Endothelial cell of umbilical vein (primary cell): Measurements from ENCODE around the gene NPM1. TPM values are rescaled to one million over a fixed set of nuclear protein-coding genes. Genes with fewer than 3 reads are reported as not detected.

Source experiments
- BruUV-seq: library from RNA; stranded (reverse); fragments of 400-500 nt; replicated peaks from 2 replicates; lab custom pipeline; 2021; lab: Mats Ljungman, UMichigan
- CTCF ChIA-PET: fragments of 300-600, 350-600 bp; sonication (Branson Sonifier 250); formaldehyde crosslinking; loops from one replicate; lab custom pipeline; 2021; ENCODE audit warnings: antibody characterized with exemption, inconsistent platforms; lab: Charles Lee
- POLR2A ChIA-PET: fragments of 300-600, 350-600 bp; sonication (Branson Sonifier 250); formaldehyde crosslinking; loops from one replicate; lab custom pipeline; 2021; ENCODE audit warnings: antibody characterized with exemption, inconsistent platforms; lab: Charles Lee
- DNase-seq: peaks from one replicate; pipeline ENCODE4 v3.0.0-alpha.2; 2011; ENCODE audit warnings: low read depth, low spot score
- FAIRE-seq: peaks from 2 replicates; lab custom pipeline; 2011; peaks lifted over from hg19 to GRCh38; lab: Jason Lieb, UNC
- H2AFZ ChIP-seq: 2 replicates; pipeline ENCODE4 v1.6.0; 2012; ENCODE audit warnings: low read depth, low read length, control low read depth, inconsistent platforms
- H3K27ac ChIP-seq: 2 replicates; pipeline ENCODE4 v1.5.1; 2011; ENCODE audit warnings: low read depth, mild to moderate bottlenecking, control low read depth, low read length, moderate library complexity; ENCODE audit not compliant: insufficient read depth
- H3K27me3 ChIP-seq, 2 experiments: 2 replicates each; pipeline versions ENCODE4 v1.6.0 to v1.6.1; 2011; ENCODE audit warnings: low read length in 2 of 2, mixed read lengths in 1 of 2; ENCODE audit not compliant: control insufficient read depth in 2 of 2, insufficient read depth in 2 of 2
- H3K36me3 ChIP-seq, 2 experiments: 2 replicates in 1 of 2; 3 replicates in 1 of 2; pipeline ENCODE4 v1.5.1; 2011; ENCODE audit warnings: low read length in 2 of 2, mild to moderate bottlenecking in 1 of 2, moderate library complexity in 1 of 2; ENCODE audit not compliant: control insufficient read depth in 2 of 2, insufficient read depth in 2 of 2; ENCODE audit errors: extremely low read depth in 1 of 2
- H3K4me1 ChIP-seq: 3 replicates; pipeline ENCODE4 v1.5.1; 2011; ENCODE audit warnings: mild to moderate bottlenecking, low read length; ENCODE audit not compliant: control insufficient read depth, insufficient read depth; ENCODE audit errors: extremely low read depth
- H3K4me2 ChIP-seq: 2 replicates; pipeline ENCODE4 v1.6.1; 2011; ENCODE audit warnings: low read length, control low read depth, mixed read lengths; ENCODE audit not compliant: insufficient read depth
- H3K4me3 ChIP-seq, 3 experiments: fragments of 200-600 bp in 1 of 3; sonication (generic), shearing (Covaris generic) in 1 of 3; replicated peaks in 1 of 3; 2 replicates each; pipeline ENCODE4 v1.5.1; 2011 to 2016; ENCODE audit warnings: control low read depth in 3 of 3, low read length in 3 of 3, mild to moderate bottlenecking in 2 of 3, inconsistent platforms in 1 of 3, low read depth in 1 of 3, moderate library complexity in 1 of 3; ENCODE audit not compliant: insufficient read depth in 1 of 3
- H3K79me2 ChIP-seq: 2 replicates; pipeline ENCODE4 v1.6.0; 2012; ENCODE audit warnings: low read length, inconsistent platforms; ENCODE audit not compliant: control insufficient read depth, insufficient read depth
- H3K9ac ChIP-seq: replicated peaks from 2 replicates; pipeline ENCODE3; 2011; ENCODE audit warnings: low read length, control low read depth; ENCODE audit not compliant: insufficient read depth; ENCODE audit errors: extremely low read depth
- H3K9me1 ChIP-seq: replicated peaks from 3 replicates; pipeline ENCODE4 v1.6.0; 2011; ENCODE audit warnings: mild to moderate bottlenecking, low read length; ENCODE audit not compliant: control insufficient read depth, insufficient read depth; ENCODE audit errors: extremely low read depth
- H3K9me3 ChIP-seq: replicated peaks from 2 replicates; pipeline ENCODE4 v1.5.1; 2012; ENCODE audit warnings: low read length, inconsistent platforms; ENCODE audit not compliant: control insufficient read depth, insufficient read depth
- H4K20me1 ChIP-seq: replicated peaks from 2 replicates; pipeline ENCODE3; 2011; ENCODE audit warnings: mild to moderate bottlenecking, low read length; ENCODE audit not compliant: control insufficient read depth, insufficient read depth; ENCODE audit errors: extremely low read depth
- EZH2 ChIP-seq: IDR thresholded peaks from 2 replicates; pipeline ENCODE4 v1.6.1; 2012; ENCODE audit warnings: borderline replicate concordance, low read depth, mild to moderate bottlenecking, moderate library complexity, low read length, inconsistent platforms; ENCODE audit not compliant: severe bottlenecking
- FOS ChIP-seq: IDR thresholded peaks from 2 replicates; pipeline ENCODE4 v1.6.1; 2011; ENCODE audit warnings: mild to moderate bottlenecking, low read length, moderate library complexity, borderline replicate concordance; ENCODE audit not compliant: insufficient read depth
- GATA2 ChIP-seq: IDR thresholded peaks from 2 replicates; pipeline ENCODE4 v1.7.0; 2011; ENCODE audit warnings: low read depth, mild to moderate bottlenecking, moderate library complexity, mixed read lengths, low read length; ENCODE audit not compliant: insufficient read length, insufficient read depth
- JUN ChIP-seq: IDR thresholded peaks from 2 replicates; pipeline ENCODE4 v1.6.1; 2011; ENCODE audit warnings: borderline replicate concordance, low read depth; ENCODE audit not compliant: insufficient read length, insufficient read depth
- MYC ChIP-seq: IDR thresholded peaks from one replicate; pipeline ENCODE4 v1.6.1; 2011; ENCODE audit warnings: mild to moderate bottlenecking, low read depth, low read length
- POLR2A ChIP-seq: IDR thresholded peaks from 2 replicates; pipeline ENCODE4 v1.6.1; 2012; ENCODE audit warnings: low read depth, mild to moderate bottlenecking, control low read depth, low read length
- POLR2AphosphoS5 ChIP-seq: IDR thresholded peaks from 2 replicates; pipeline ENCODE4 v1.6.1; 2012; ENCODE audit warnings: low read depth, mild to moderate bottlenecking, control low read depth, low read length, moderate library complexity; ENCODE audit not compliant: insufficient read depth
- dilution Hi-C: fragments of 300-500 bp; cut with MboI; formaldehyde crosslinking; loops from one replicate; pipeline ENCODE4 v1.15.0; 2019; ENCODE audit warnings: low sequenced_read_pairs; ENCODE audit not compliant: extremely low pct_ligation_motif_present
- intact Hi-C: fragments of 100-400 bp; cut with micrococcal nuclease; formaldehyde crosslinking; loops from one replicate; pipeline ENCODE4 v1.10.0; 2022
- polyA plus RNA-seq, 4 experiments: library from polyadenylated mRNA; depleted of rRNA in 3 of 4; stranded (reverse) in 3 of 4; unstranded in 1 of 4; fragments of >200 nt; gene quantifications; 2 replicates each; pipeline versions ENCODE4 v1.2.1 to v1.2.3, GENCODE V29; 2011 to 2012; ENCODE audit warnings: missing spikeins in 1 of 4
- total RNA-seq: library from RNA; stranded (reverse); gene quantifications from 2 replicates; pipeline ENCODE4 v1.2.3, GENCODE V29; 2021
- TF ChIP-seq, protein P1 (sequence below): IDR thresholded peaks from 2 replicates; pipeline ENCODE4 v1.6.1; 2011; ENCODE audit not compliant: insufficient read depth, insufficient read length
- TF ChIP-seq, protein P2 (sequence below), 2 donors: IDR thresholded peaks; 1 replicate in 1 of 2; 2 replicates in 1 of 2; pipeline ENCODE4 v1.5.1; 2011; ENCODE audit warnings: low read length in 2 of 2, mild to moderate bottlenecking in 2 of 2, moderate library complexity in 2 of 2, control low read depth in 1 of 2, inconsistent platforms in 1 of 2, low read depth in 1 of 2; ENCODE audit not compliant: insufficient read depth in 1 of 2; ENCODE audit errors: extremely low read depth in 1 of 2

NPM1 gene
- total and polyA plus RNA-seq, 2 donors (not counting 3 experiments of a cell fraction or from before 2014, with no cell fraction given): 618 to 1,695 TPM

DNA sequence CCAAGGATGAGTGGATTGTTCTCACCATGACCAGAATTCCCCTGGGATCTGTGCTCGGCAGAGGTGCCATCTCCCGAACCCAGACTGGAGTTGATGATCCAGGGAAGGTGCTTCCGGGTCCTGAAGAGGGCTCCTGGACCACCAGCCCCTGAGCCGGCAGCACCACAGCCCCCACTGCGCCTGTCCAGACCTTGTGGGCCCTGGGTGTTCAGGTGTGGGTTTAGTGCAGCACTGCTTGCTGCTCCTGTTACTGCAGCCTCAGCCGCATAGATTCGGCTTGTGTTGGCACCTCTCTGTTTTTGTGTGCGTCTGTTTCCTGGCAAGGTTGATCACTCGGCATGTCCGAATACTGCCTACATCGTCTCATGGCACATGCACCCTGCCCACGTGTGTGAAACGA lies 16.3 kb upstream of the NPM1 start:
- intact Hi-C loops: no loop called here
- BruUV-seq: no TSS peak
- H3K9me1 ChIP-seq: no peaks in the 10 kb centered on the region
- CTCF ChIA-PET: no interaction called here
- dilution Hi-C loops: no loop called here
- H2AFZ ChIP-seq: no peak overlapping the region
- DNase-seq (no peak), FAIRE-seq (no peak)
- no peaks in the 10 kb centered on the region for H4K20me1 ChIP-seq
- H3K27me3 ChIP-seq: peaks cover 0 to under 1% of the 10 kb centered on the region in 2 experiments
- no peaks in the 10 kb centered on the region for H3K36me3 ChIP-seq
- TF ChIP-seq POLR2AphosphoS5 (no peak), JUN (no peak), GATA2 (no peak), EZH2 (no peak), POLR2A (no peak), MYC (no peak), FOS (no peak)
- TF ChIP-seq, protein P1, sequence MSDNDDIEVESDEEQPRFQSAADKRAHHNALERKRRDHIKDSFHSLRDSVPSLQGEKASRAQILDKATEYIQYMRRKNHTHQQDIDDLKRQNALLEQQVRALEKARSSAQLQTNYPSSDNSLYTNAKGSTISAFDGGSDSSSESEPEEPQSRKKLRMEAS: no peak
- TF ChIP-seq, protein P2, sequence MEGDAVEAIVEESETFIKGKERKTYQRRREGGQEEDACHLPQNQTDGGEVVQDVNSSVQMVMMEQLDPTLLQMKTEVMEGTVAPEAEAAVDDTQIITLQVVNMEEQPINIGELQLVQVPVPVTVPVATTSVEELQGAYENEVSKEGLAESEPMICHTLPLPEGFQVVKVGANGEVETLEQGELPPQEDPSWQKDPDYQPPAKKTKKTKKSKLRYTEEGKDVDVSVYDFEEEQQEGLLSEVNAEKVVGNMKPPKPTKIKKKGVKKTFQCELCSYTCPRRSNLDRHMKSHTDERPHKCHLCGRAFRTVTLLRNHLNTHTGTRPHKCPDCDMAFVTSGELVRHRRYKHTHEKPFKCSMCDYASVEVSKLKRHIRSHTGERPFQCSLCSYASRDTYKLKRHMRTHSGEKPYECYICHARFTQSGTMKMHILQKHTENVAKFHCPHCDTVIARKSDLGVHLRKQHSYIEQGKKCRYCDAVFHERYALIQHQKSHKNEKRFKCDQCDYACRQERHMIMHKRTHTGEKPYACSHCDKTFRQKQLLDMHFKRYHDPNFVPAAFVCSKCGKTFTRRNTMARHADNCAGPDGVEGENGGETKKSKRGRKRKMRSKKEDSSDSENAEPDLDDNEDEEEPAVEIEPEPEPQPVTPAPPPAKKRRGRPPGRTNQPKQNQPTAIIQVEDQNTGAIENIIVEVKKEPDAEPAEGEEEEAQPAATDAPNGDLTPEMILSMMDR (IDR thresholded peaks at IDR 0.05; ENCODE audit: extremely low read depth in 1 of 2, insufficient read depth in 1 of 2, low read depth in 1 of 2, low read length in 2 of 2): no peak
- H3K4me1 ChIP-seq: no peaks in the 10 kb centered on the region
- POLR2A ChIA-PET: no interaction called here
- H3K4me3 ChIP-seq: no peak overlapping the region
- no peaks in the 10 kb centered on the region for H3K9me3 ChIP-seq
- no peak overlapping the region for H3K4me2 ChIP-seq
- H3K9ac ChIP-seq: no peak overlapping the region
- no peaks in the 10 kb centered on the region for H3K79me2 ChIP-seq
- H3K27ac ChIP-seq: no peak overlapping the region
